ENCODE measurements around the gene ARHGAP25.

DNA sequence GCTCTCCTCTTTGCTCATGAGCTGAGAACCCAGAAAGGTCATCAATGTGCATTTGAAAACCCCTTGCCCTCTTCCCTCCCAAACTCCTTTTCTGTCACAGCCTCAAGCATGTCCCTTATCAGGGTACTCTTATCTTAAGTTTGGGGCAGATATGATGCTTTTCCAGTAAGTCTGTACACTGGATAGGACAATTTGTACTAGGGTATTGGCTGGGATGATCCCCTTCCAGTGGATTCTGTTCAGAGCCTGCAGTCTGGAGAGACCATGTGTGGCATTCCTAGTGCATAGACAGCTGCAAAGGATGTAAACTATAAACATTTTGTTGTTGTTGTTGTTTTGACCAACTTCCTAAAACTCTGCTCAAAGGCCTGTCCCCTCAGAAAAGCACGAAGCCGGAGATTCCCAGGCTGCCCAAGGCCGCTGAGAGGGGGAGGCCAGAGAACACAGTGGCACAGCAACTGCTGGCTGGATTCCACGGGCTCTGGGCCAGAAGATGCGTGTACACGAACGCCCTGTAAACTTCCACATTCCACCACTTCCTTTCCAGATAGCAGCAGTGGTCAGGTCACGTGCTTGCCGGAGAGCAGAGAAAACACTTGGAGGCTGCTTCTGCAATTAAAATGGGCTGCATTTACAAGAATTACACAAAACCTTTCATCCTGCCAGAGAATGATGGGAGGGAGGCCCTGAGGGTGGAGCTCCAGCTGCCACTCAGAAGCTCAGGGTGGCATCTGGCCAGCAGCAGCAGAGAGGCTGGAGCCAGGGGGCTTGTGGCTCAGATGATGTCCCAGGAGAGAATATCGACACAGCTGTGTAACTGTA is 94.5 kb downstream of the ARHGAP25 start:
- TF ChIP-seq, protein P1, sequence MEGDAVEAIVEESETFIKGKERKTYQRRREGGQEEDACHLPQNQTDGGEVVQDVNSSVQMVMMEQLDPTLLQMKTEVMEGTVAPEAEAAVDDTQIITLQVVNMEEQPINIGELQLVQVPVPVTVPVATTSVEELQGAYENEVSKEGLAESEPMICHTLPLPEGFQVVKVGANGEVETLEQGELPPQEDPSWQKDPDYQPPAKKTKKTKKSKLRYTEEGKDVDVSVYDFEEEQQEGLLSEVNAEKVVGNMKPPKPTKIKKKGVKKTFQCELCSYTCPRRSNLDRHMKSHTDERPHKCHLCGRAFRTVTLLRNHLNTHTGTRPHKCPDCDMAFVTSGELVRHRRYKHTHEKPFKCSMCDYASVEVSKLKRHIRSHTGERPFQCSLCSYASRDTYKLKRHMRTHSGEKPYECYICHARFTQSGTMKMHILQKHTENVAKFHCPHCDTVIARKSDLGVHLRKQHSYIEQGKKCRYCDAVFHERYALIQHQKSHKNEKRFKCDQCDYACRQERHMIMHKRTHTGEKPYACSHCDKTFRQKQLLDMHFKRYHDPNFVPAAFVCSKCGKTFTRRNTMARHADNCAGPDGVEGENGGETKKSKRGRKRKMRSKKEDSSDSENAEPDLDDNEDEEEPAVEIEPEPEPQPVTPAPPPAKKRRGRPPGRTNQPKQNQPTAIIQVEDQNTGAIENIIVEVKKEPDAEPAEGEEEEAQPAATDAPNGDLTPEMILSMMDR (conservative IDR thresholded peaks at IDR 0.05; ENCODE audit: low read depth, low read length), result no peak
- TF ChIP-seq EZH2 (IDR thresholded peaks at IDR 0.05; ENCODE audit: borderline replicate concordance, low read depth, low read length, poor library complexity, severe bottlenecking), result no peak

Data from A673 (cell line).